Hepatocyte (in vitro differentiated cells): ENCODE measurements around the gene WHRN. TPM values are rescaled to one million over a fixed set of nuclear protein-coding genes. Genes with fewer than 3 reads are reported as not detected.

Source experiments
- DNase-seq: peaks from one replicate; pipeline ENCODE4 v3.0.0-alpha.2; 2016; ENCODE audit warnings: low spot score
- H2AFZ ChIP-seq: fragments of 200-600 bp; sonication (generic); 2 replicates; pipeline ENCODE4 v1.6.0; 2016; ENCODE audit warnings: antibody characterized with exemption, mild to moderate bottlenecking
- H3K27ac ChIP-seq: fragments of 200-600 bp; sonication (generic); 2 replicates; pipeline ENCODE4 v1.5.1; 2016; ENCODE audit warnings: mild to moderate bottlenecking
- H3K27me3 ChIP-seq: fragments of 200-600 bp; sonication (generic); 2 replicates; pipeline ENCODE4 v1.6.1; 2016
- H3K36me3 ChIP-seq: fragments of 200-600 bp; sonication (generic); replicated peaks from 2 replicates; pipeline ENCODE4 v1.5.1; 2016; ENCODE audit warnings: low read depth; ENCODE audit not compliant: insufficient read depth
- H3K4me1 ChIP-seq: fragments of 200-600 bp; sonication (generic); 2 replicates; pipeline ENCODE4 v1.5.1; 2016; ENCODE audit warnings: mild to moderate bottlenecking, moderate library complexity; ENCODE audit not compliant: insufficient read depth
- H3K4me2 ChIP-seq: fragments of 200-600 bp; sonication (generic); 2 replicates; pipeline ENCODE4 v1.6.0; 2016
- H3K4me3 ChIP-seq: fragments of 200-600 bp; sonication (generic); 2 replicates; pipeline ENCODE4 v1.5.1; 2016; ENCODE audit warnings: mild to moderate bottlenecking
- H3K79me2 ChIP-seq: fragments of 200-600 bp; sonication (generic); 2 replicates; pipeline ENCODE4 v1.6.0; 2017; ENCODE audit warnings: mild to moderate bottlenecking
- H3K9me2 ChIP-seq: fragments of 200-600 bp; sonication (generic); replicated peaks from 2 replicates; pipeline ENCODE4 v1.6.0; 2017; ENCODE audit warnings: mild to moderate bottlenecking; ENCODE audit not compliant: insufficient read depth
- H3K9me3 ChIP-seq: fragments of 200-600 bp; sonication (generic); 2 replicates; pipeline ENCODE4 v1.5.1; 2016; ENCODE audit warnings: low read depth, mild to moderate bottlenecking
- H4K20me1 ChIP-seq: fragments of 200-600 bp; sonication (generic); 2 replicates; pipeline ENCODE4 v1.6.0; 2016; ENCODE audit warnings: mild to moderate bottlenecking; ENCODE audit not compliant: insufficient read depth, poor library complexity, severe bottlenecking
- EZH2 ChIP-seq: fragments of 200-600 bp; sonication (generic); IDR thresholded peaks from 2 replicates; pipeline ENCODE4 v1.6.1; 2016; ENCODE audit warnings: antibody characterized with exemption, mild to moderate bottlenecking, borderline replicate concordance
- EZH2phosphoT487 ChIP-seq: fragments of 200-600 bp; sonication (generic); IDR thresholded peaks from one replicate; pipeline ENCODE4 v1.6.1; 2018; ENCODE audit warnings: antibody characterized with exemption, mild to moderate bottlenecking, low read depth, moderate library complexity; ENCODE audit not compliant: unreplicated experiment, severe bottlenecking
- WGBS: methylation state at CpG from one replicate; pipeline ENCODE4 v1.1.6; 2016; ENCODE audit warnings: low lambda C conversion rate; ENCODE audit errors: missing lambda C conversion rate; 5-methylcytosine and 5-hydroxymethylcytosine counted together
- polyA plus RNA-seq: library from polyadenylated mRNA; unstranded; fragments of >200 nt; fragmentation: Nextera tagmentation; extraction: Ambion mirVana; gene quantifications from 2 replicates; pipeline ENCODE4 v1.2.1, GENCODE V29; 2016
- total RNA-seq: library from RNA; depleted of rRNA; stranded (reverse); fragments of >200 nt; gene quantifications from 2 replicates; pipeline ENCODE4 v1.2.3, GENCODE V29; 2014
- TF ChIP-seq, protein P1 (sequence below): fragments of 200-600 bp; sonication (generic); IDR thresholded peaks from 2 replicates; pipeline ENCODE4 v1.5.1; 2016; ENCODE audit warnings: antibody characterized with exemption, mild to moderate bottlenecking; ENCODE audit not compliant: poor library complexity

WHRN gene
- total and polyA plus RNA-seq, 2 experiments from 2014 or later, result 3.2 to 6.6 TPM

DNA sequence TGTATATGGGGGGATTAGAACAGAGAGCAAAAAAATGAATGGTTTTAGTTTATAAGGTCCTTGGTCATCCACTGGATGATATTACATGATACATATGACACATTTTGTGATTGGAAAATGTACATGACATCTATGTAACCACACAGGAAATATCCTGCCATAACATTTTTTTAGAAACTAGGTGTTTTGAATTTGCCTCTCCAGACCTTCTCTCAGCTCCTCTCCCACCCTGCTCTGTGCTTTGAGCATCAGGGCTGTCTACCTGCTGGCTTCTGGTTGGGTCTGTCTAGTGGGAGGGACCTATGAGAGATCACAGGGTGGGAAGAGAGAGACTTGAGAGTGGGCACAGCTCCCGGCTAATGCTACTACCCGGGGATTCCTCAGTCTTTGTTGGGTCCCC is 141.8 kb downstream of the WHRN start:
- H3K9me2 ChIP-seq, result no peaks in the 10 kb centered on the region
- peaks cover 6% of the 10 kb centered on the region for H3K36me3 ChIP-seq
- H3K4me2 ChIP-seq, result no peak overlapping the region
- H3K9me3 ChIP-seq, result no peaks in the 10 kb centered on the region
- no peak overlapping the region for H3K27ac ChIP-seq
- no peak for DNase-seq
- H3K79me2 ChIP-seq, result no peaks in the 10 kb centered on the region
- 78% methylated on average over 2 of the region's 2 CpGs for WGBS
- H4K20me1 ChIP-seq, result no peaks in the 10 kb centered on the region
- no peak for TF ChIP-seq EZH2
- TF ChIP-seq, protein P1, sequence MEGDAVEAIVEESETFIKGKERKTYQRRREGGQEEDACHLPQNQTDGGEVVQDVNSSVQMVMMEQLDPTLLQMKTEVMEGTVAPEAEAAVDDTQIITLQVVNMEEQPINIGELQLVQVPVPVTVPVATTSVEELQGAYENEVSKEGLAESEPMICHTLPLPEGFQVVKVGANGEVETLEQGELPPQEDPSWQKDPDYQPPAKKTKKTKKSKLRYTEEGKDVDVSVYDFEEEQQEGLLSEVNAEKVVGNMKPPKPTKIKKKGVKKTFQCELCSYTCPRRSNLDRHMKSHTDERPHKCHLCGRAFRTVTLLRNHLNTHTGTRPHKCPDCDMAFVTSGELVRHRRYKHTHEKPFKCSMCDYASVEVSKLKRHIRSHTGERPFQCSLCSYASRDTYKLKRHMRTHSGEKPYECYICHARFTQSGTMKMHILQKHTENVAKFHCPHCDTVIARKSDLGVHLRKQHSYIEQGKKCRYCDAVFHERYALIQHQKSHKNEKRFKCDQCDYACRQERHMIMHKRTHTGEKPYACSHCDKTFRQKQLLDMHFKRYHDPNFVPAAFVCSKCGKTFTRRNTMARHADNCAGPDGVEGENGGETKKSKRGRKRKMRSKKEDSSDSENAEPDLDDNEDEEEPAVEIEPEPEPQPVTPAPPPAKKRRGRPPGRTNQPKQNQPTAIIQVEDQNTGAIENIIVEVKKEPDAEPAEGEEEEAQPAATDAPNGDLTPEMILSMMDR, result no peak
- no peak for TF ChIP-seq EZH2phosphoT487
- no peak overlapping the region for H3K4me3 ChIP-seq
- no peak overlapping the region for H2AFZ ChIP-seq
- H3K4me1 ChIP-seq, result peaks cover 32% of the 10 kb centered on the region
- H3K27me3 ChIP-seq, result no peaks in the 10 kb centered on the region

DNA sequence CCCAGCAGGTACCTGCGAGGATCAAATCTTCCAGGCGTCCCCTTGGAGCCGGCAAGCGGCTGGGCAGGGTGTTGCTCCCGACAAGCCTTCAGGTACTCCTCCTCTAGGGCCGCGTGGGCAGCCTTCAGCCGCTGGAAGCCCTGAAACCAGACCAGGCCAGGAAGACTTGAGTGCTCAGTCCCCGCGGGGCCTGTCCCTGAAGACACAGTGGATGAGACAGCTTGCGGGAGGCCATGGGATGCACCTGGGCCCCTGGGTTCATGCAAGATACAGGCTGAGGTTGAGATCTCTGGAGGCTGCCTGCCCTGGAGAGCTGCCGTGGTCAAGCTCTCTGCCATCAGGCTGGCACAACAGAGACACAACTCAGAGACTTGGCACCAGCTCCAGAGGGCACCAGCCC is 142.9 kb downstream of the WHRN start:
- H3K27ac ChIP-seq, result no peak overlapping the region
- no peaks in the 10 kb centered on the region for H4K20me1 ChIP-seq
- no peaks in the 10 kb centered on the region for H3K27me3 ChIP-seq
- no peak overlapping the region for H3K4me3 ChIP-seq
- H3K36me3 ChIP-seq, result peaks cover 6% of the 10 kb centered on the region
- no peak overlapping the region for H2AFZ ChIP-seq
- 97% methylated on average over 12 of the region's 12 CpGs for WGBS
- H3K9me3 ChIP-seq, result no peaks in the 10 kb centered on the region
- TF ChIP-seq EZH2, result no peak
- no peak for TF ChIP-seq EZH2phosphoT487
- TF ChIP-seq, protein P1, result no peak
- no peaks in the 10 kb centered on the region for H3K79me2 ChIP-seq
- H3K4me2 ChIP-seq, result no peak overlapping the region
- peaks cover 32% of the 10 kb centered on the region for H3K4me1 ChIP-seq
- no peak for DNase-seq
- H3K9me2 ChIP-seq, result no peaks in the 10 kb centered on the region

DNA sequence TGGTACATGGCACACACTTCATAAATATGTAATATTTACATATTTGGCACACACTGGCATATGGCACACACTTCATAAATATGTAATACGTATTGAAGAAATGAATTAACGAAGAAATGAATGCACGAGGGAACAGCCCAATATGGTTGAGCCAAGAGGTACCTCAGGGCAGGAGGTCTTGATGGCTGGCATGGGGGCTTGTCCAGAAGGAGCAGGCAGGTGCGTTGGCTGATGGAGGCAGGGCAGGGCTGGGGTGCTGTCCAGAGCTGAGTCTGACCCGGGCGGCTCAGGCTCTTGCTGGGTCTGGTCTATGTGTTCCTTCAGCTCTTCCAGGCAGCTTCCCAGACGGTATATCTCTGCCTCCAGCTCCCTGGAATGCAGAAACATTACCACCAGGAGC is 143.7 kb downstream of the WHRN start:
- Histone ChIP-seq H3K9me3 (no peaks in the 10 kb centered on the region), H3K27ac (no peak overlapping the region), H3K4me3 (no peak overlapping the region), H3K79me2 (no peaks in the 10 kb centered on the region), H3K9me2 (no peaks in the 10 kb centered on the region), H3K4me2 (no peak overlapping the region), H3K4me1 (peaks cover 23% of the 10 kb centered on the region), H4K20me1 (no peaks in the 10 kb centered on the region), H3K27me3 (no peaks in the 10 kb centered on the region), H3K36me3 (peaks cover 6% of the 10 kb centered on the region), H2AFZ (no peak overlapping the region)
- 97% methylated on average over 7 of the region's 7 CpGs for WGBS
- DNase-seq, result no peak
- TF ChIP-seq EZH2phosphoT487, result no peak
- no peak for TF ChIP-seq EZH2
- TF ChIP-seq, protein P1, result no peak

DNA sequence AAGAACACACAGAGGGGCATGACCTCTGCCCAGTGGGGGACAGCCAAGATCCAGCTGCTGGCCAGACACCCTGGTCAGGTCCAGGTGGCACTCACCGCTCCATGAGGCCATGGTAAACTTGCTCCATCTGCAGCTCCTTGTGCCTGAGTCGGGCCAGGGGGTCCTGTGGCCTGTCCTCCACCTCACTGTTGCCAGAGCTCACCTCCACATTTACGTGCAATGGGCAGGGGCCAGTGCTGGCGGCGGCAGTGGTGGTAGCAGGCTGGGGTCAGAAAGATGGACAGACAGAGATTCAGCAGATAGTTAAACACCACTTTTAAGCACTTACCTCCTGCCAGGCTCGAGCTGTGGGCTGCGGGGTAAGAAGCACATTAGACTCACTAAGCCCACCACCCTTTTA is 145.5 kb downstream of the WHRN start:
- Histone ChIP-seq H2AFZ (no peak overlapping the region), H3K9me3 (no peaks in the 10 kb centered on the region), H3K4me3 (no peak overlapping the region), H3K36me3 (peaks cover 6% of the 10 kb centered on the region), H3K27me3 (no peaks in the 10 kb centered on the region), H3K9me2 (no peaks in the 10 kb centered on the region), H3K4me1 (peaks cover 12% of the 10 kb centered on the region), H3K27ac (no peak overlapping the region), H3K4me2 (no peak overlapping the region), H3K79me2 (no peaks in the 10 kb centered on the region), H4K20me1 (no peaks in the 10 kb centered on the region)
- DNase-seq, result no peak
- 94% methylated on average over 7 of the region's 7 CpGs for WGBS
- no peak for TF ChIP-seq EZH2
- TF ChIP-seq, protein P1, result no peak
- no peak for TF ChIP-seq EZH2phosphoT487
